Measurements from ENCODE around the gene GLT8D1.
"Not testable (repeated sequence)": the region's sequence is repeated elsewhere in the genome, so short reads cannot be mapped to it uniquely, and the experiment has no call there.

The GLT8D1 gene

GRCh38 chr3:52679199-52679538 is 26.4 kb downstream of the GLT8D1 start:
- DNase-seq: no peak

DNA sequence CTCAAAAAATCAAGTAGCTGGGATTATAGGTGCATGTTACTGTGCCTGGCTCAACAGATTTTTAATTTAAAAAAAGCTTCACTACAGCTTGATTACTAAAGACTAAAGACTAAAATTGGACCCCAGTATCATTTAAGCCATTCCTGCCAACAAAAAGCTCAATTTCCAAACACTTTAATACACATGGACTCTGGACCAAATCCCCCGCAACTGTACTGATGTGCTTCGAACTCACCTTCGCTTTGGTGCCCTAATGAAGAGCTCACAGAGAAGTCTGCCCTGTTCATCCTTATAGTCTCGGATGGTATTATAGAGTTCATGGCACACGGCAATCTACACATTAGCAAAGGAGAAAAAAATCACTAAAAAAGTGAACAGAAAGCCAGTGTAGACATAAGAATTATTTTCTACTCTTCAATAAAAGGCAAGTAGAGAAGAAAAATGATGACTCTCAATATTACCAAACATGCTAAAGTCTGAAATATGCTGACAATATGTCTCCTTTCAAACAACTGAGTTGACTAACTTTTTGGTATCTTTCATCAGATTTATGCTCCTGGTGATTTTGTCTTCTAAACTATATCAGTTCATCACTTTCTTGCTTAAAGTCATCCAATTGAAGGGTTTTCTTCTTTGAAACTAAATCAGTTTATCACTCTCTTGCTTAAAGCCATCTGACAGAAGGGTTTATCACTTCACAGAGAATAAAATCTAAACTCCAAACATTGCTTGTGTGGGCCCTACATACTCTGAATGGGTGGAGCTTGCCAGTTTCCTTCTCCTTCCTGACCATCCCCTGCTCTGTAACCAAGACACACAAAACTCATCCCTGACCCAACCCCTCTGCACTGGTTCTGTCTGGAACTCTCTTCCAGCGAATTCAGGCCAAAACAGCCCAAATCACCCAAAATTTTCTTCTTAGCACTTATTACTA is 27.1 kb downstream of the GLT8D1 start:
- DNase-seq: no peak

DNA sequence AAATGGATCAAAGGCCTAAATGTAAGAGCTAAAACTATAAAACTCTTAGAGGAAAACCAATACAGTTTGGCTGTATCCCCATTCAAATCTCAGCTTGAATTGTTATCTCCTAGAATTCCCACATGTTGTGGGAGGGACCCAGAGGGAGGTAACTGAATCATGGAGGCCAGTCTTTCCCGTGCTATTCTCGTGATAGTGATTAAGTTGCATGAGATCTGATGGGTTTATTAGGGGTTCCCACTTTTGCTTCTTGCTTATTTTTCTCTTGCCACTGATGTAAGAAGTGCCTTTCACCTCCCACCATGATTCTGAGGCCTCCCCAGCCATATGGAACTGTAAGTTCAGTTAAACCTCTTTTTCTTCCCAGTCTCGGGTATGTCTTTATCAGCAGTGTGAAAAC is 29.4 kb downstream of the GLT8D1 start:
- not testable (repeated sequence) for DNase-seq

GRCh38 chr3:52671676-52672075 is 33.9 kb downstream of the GLT8D1 start:
- DNase-seq: no peak

DNA sequence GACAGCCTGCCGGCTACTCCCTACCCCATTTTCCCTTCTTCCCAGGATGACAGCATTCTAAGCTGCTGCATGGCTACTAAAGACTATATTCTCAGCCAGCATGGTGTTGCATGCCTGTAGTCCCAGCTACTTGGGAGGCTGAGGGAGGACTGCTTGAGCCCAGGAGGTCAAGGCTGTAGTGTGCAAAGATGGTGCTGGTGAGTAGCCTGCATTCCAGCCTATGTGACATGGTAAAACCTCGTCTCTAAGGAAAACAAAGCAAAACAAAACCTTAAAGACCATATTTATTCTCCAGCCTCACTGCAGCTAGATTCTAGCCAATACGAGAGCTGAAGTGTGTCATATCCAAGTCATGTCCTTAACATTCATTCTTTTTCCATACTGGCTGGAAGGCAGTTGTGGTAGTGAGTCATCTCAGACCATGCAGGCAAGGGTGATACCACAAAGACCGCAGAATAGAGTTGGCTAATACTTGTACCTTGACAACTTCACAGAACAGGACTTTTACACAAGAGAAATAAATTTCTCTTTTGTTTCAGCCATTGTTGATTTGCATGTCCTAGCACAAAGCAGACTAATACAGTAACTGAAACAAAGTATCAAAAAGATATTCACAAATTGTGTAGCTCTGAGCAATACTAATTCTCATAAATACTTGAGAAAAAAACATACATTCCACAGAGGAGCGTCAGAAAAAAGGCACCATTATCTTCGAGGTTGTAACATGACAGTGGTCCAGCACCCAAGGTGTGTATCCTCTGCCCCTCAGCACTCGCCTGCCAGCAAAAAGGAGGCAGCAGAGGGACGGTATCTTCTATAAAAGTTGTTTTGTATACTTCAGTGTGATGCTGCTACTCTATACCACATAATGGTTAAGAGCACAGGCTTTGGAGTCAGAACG is 34.7 kb downstream of the GLT8D1 start:
- peak; percentile 48 to 61 for DNase-seq

DNA sequence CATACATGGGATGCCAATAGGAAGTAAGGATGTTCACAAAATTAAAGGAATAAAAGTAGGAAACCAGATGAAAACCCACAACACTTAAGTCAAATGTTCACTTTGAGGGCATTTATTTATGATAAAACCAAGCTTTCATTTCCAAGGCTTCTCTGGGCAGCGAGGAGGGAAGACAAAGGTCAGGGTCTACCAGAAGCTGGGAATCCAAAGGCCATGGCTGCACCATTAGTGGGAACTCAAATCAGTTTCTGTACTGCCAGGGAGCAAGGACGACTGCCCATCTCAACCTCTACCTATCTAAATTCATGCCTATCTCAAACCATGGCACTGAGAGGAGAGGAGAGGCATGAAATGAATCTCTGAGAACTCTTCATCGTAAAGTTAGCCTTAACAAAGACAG is 42.5 kb downstream of the GLT8D1 start:
- DNase-seq: no peak

- DNase-seq: no peak
These were observed 45.5 kb downstream of the GLT8D1 start for GRCh38 chr3:52660046-52660445.

GRCh38 chr3:52655895-52656294 is 49.7 kb downstream of the GLT8D1 start:
- no peak for DNase-seq

DNA sequence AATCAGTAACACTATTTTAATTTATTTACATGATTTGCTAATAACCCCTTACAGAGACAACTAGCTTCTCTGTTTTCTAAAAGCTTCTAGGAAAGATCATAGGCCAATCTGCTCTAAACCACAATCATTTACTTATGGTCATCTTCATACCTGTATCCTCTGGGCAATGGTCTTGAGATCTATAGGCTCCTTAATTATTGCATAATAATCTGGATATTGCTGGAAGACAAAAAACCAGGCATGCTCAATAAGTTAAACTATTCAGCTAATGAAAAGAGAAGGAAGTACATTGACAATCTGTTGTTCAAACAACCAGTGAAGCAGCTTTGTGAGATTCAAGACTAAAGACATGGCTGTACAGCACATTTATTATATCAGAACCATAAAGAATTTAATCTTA is 54.0 kb downstream of the GLT8D1 start:
- no peak for DNase-seq

DNA sequence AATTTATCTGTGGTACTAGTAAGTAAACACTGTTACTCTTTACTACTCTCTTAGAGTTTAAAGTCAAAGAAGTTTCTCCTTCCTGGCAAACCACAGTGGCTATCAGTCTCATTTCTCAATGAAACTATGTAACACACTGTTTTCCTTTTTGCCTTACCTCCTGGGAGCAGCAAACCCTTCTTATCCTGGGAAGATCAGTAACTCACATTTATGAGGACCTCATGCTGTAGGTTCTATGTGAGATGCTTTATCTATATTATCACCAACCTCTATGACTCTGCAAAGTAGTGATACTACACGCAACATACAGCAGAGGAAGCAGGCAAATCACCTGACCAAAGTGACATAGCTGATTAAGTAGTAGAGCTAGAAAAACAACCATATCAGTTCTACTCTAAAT is 55.2 kb downstream of the GLT8D1 start:
- DNase-seq: no peak

DNA sequence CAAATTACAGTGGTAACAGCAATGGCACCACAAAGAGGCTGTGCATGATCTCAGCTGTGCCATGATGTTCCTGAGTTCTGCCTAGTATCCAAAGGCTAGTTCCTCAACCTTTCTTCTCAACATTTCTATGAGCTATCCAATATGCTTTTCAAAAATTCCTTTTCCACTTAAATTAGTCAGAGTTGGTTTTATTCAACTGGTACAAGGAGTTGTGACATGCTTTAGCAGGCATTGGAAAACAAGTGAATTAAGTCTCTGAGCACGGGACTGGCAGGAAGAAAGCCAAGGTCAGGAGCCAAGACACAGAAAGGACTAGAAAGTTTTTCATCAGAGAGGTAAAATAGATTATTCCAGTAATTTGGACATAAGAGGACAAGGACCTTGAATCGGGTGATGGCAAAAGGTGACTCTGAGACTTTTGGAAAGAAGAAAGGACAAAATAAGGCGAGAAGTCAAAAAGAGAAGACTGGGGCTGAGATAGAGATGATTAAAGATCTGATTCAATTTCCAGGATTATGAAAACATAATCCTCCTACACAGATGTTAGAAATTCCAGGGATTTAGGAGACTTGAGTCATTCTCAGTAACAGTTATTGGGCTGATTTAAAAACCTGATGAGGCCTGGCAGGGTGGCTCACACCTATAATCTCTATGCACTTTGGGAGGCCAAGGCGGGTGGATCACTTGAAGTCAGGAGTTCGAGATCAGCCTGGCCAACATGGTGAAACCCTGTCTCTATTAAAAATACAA is 56.0 kb downstream of the GLT8D1 start:
- no peak for DNase-seq

- DNase-seq: no peak
These were observed 60.0 kb downstream of the GLT8D1 start for GRCh38 chr3:52645549-52645948.

Measured in activated T-cell treated with anti-CD3 and anti-CD28 coated beads, Interleukin-2, amount 50 U/mL, for 48 hours (primary cell).